GM12878 (cell line): ENCODE measurements around the gene AKAP12. TPM values are rescaled to one million over a fixed set of nuclear protein-coding genes. Genes with fewer than 3 reads are reported as not detected.

Experiments used
- ATAC-seq: fragments of 200-7000 bp; cut with Tn5 transposase; 3 replicates; pipeline ENCODE4 v1.9.1; 2020; ENCODE audit warnings: mild to moderate bottlenecking, moderate library complexity
- BruUV-seq: library from RNA; stranded (reverse); fragments of 400-500 nt; replicated peaks from 2 replicates; lab custom pipeline; 2021; lab: Mats Ljungman, UMichigan
- CTCF ChIA-PET: fragments of 300-600 bp; sonication (Branson Sonifier 250); formaldehyde crosslinking; extraction: SDS; loops from one replicate; lab custom pipeline; 2021; ENCODE audit warnings: inconsistent platforms; lab: Yijun Ruan, JAX
- POLR2A ChIA-PET: fragments of 350-600 bp; formaldehyde crosslinking; extraction: SDS; loops from one replicate; lab custom pipeline; 2021; ENCODE audit warnings: inconsistent platforms; lab: Charles Lee
- RAD21 ChIA-PET: fragments of 300-600 bp; sonication (Branson Sonifier 250); formaldehyde crosslinking; loops from one replicate; lab custom pipeline; 2023; ENCODE audit warnings: antibody characterized with exemption; ENCODE audit not compliant: unreplicated experiment; lab: Charles Lee
- SMC1A ChIA-PET: fragments of 300-600 bp; sonication (Branson Sonifier 250); formaldehyde crosslinking; loops from one replicate; lab custom pipeline; 2023; ENCODE audit not compliant: unreplicated experiment, uncharacterized antibody; lab: Charles Lee
- DNase-seq: peaks from one replicate; pipeline ENCODE4 v3.0.0-alpha.2; 2011; ENCODE audit warnings: low read depth, low spot score
- FAIRE-seq: peaks from 3 replicates; lab custom pipeline; 2011; peaks lifted over from hg19 to GRCh38; lab: Jason Lieb, UNC
- H2AFZ ChIP-seq: 2 replicates; pipeline ENCODE4 v1.6.0; 2011; ENCODE audit warnings: low read depth, low read length, control low read depth; ENCODE audit not compliant: control insufficient read depth
- H3K27ac ChIP-seq: 2 replicates; pipeline ENCODE4 v1.5.1; 2011; ENCODE audit warnings: control low read depth; ENCODE audit not compliant: control insufficient read depth, insufficient read depth
- H3K27me3 ChIP-seq, 2 experiments: replicated peaks in 1 of 2; 2 replicates each; pipeline versions ENCODE4 v1.6.0 to v1.6.1; 2011; ENCODE audit warnings: low read length in 1 of 2; ENCODE audit not compliant: control insufficient read depth in 2 of 2, insufficient read depth in 2 of 2
- H3K36me3 ChIP-seq, 2 experiments: 2 replicates each; pipeline ENCODE4 v1.5.1; 2011; ENCODE audit warnings: low read length in 1 of 2; ENCODE audit not compliant: control insufficient read depth in 2 of 2, insufficient read depth in 2 of 2
- H3K4me1 ChIP-seq: 2 replicates; pipeline ENCODE4 v1.6.1; 2011; ENCODE audit warnings: mild to moderate bottlenecking, low read length, moderate library complexity, mixed read lengths; ENCODE audit not compliant: control insufficient read depth, insufficient read depth
- H3K4me2 ChIP-seq: 2 replicates; pipeline ENCODE4 v1.6.0; 2011; ENCODE audit warnings: control low read depth; ENCODE audit not compliant: control insufficient read depth, insufficient read depth
- H3K4me3 ChIP-seq: fragments of 200-600 bp; sonication (generic); 2 replicates; pipeline ENCODE4 v1.5.1; 2016
- H3K79me2 ChIP-seq: 2 replicates; pipeline ENCODE4 v1.6.0; 2011; ENCODE audit warnings: low read length; ENCODE audit not compliant: control insufficient read depth, insufficient read depth
- H3K9ac ChIP-seq: 2 replicates; pipeline ENCODE4 v1.8.0; 2011; ENCODE audit warnings: low read length, control low read depth, mixed read lengths; ENCODE audit not compliant: control insufficient read depth, insufficient read depth
- H3K9me3 ChIP-seq: replicated peaks from 3 replicates; pipeline ENCODE4 v1.5.1; 2011; ENCODE audit warnings: mild to moderate bottlenecking, low read length; ENCODE audit not compliant: control insufficient read depth, insufficient read depth
- H4K20me1 ChIP-seq: 2 replicates; pipeline ENCODE4 v1.6.0; 2011; ENCODE audit not compliant: control insufficient read depth, insufficient read depth
- JUNB ChIP-seq: IDR thresholded peaks from 2 replicates; pipeline ENCODE4 v1.6.1; 2016; ENCODE audit warnings: antibody characterized with exemption, mild to moderate bottlenecking
- PAX5 ChIP-seq: IDR thresholded peaks from 2 replicates; pipeline ENCODE4 v1.6.1; 2011; ENCODE audit warnings: low read depth, low read length, borderline replicate concordance
- POLR2AphosphoS2 ChIP-seq: IDR thresholded peaks from 2 replicates; pipeline ENCODE4 v1.6.1; 2011; ENCODE audit warnings: low read depth, mild to moderate bottlenecking, low read length, improper control_type of control experiment, moderate library complexity
- RB1 ChIP-seq: fragments of 450-650 bp; formaldehyde crosslinking; IDR thresholded peaks from 2 replicates; pipeline ENCODE4 v1.6.1; 2017; ENCODE audit warnings: mild to moderate bottlenecking, borderline replicate concordance
- SIN3A ChIP-seq: IDR thresholded peaks from 2 replicates; pipeline ENCODE4 v1.6.1; 2012; ENCODE audit warnings: low read depth, low read length, improper control_type of control experiment
- ZNF217 ChIP-seq: fragments of 450-650 bp; IDR thresholded peaks from 2 replicates; pipeline ENCODE4 v1.6.1; 2017; ENCODE audit warnings: antibody characterized with exemption, mild to moderate bottlenecking
- ZNF687 ChIP-seq: fragments of 450-650 bp; IDR thresholded peaks from 2 replicates; pipeline ENCODE4 v1.6.1; 2017; ENCODE audit warnings: mild to moderate bottlenecking, moderate library complexity
- WGBS: methylation state at CpG from one replicate; pipeline ENCODE4 v1.1.6; 2016; ENCODE audit warnings: low lambda C conversion rate; ENCODE audit not compliant: insufficient replicate concordance, insufficient coverage; ENCODE audit errors: missing lambda C conversion rate; 5-methylcytosine and 5-hydroxymethylcytosine counted together
- in situ Hi-C: fragments of 300-500 bp; cut with MboI; formaldehyde crosslinking; loops from 9 replicates; pipeline ENCODE4 v1.14.3; 2018; ENCODE audit warnings: mixed read lengths
- intact Hi-C: fragments of 100-400 bp; cut with micrococcal nuclease; formaldehyde crosslinking; loops from one replicate; pipeline ENCODE4 v1.14.2; 2022; ENCODE audit not compliant: unreplicated experiment
- polyA plus RNA-seq, 11 experiments: library from polyadenylated mRNA; depleted of rRNA in 4 of 11; unstranded in 6 of 11; stranded (reverse) in 5 of 11; fragments of >200 nt; fragmentation: Nextera tagmentation in 4 of 11; fragmentation: Illumina TruSeq in 1 of 11; extraction: Ambion mirVana in 4 of 11; extraction: Trizol in 1 of 11; gene quantifications; 1 replicate in 1 of 11; 2 replicates in 10 of 11; pipeline versions ENCODE4 v1.2.1 to v1.2.3, GENCODE V29; 2011 to 2016; ENCODE audit warnings: inconsistent platforms in 2 of 11, missing spikeins in 2 of 11, low read depth in 1 of 11
- total RNA-seq, 4 experiments: library from RNA; depleted of rRNA in 3 of 4; stranded (reverse); fragments of >200 nt in 3 of 4; fragmentation: Illumina TruSeq in 1 of 4; extraction: Trizol in 1 of 4; gene quantifications; 2 replicates each; pipeline versions ENCODE4 v1.2.1 to v1.2.3, GENCODE V29; 2013 to 2021
- TF ChIP-seq, protein P1 (sequence below): fragments of 450-650 bp; IDR thresholded peaks from 2 replicates; pipeline ENCODE4 v1.6.1; 2017; ENCODE audit warnings: mild to moderate bottlenecking
- TF ChIP-seq, protein P2 (sequence below): fragments of 450-650 bp; IDR thresholded peaks from 2 replicates; pipeline ENCODE4 v1.6.1; 2018; ENCODE audit warnings: mild to moderate bottlenecking, low read depth, moderate library complexity; ENCODE audit not compliant: partially characterized antibody

The AKAP12 gene
- total and polyA plus RNA-seq, 10 of the 15 experiments (the other 5 are each of a cell fraction or from before 2014, with no cell fraction given) = under 0.01 to 0.72 (median 0.06) TPM; not detected in 4

GRCh38 chr6:151211075-151211474 is 28.7 kb upstream of the AKAP12 start:
- no peak overlapping the region for H3K9ac ChIP-seq
- no peak overlapping the region for H2AFZ ChIP-seq
- BruUV-seq = no TSS peak
- H3K27ac ChIP-seq = no peak overlapping the region
- H3K79me2 ChIP-seq = no peaks in the 10 kb centered on the region
- FAIRE-seq (no peak), ATAC-seq (no peak), DNase-seq (no peak)
- no peak overlapping the region for H3K4me2 ChIP-seq
- WGBS = 33% methylated on average over 1 of the region's 1 CpG
- TF ChIP-seq JUNB (no peak), POLR2AphosphoS2 (no peak), ZNF217 (no peak)
- TF ChIP-seq, protein P1, sequence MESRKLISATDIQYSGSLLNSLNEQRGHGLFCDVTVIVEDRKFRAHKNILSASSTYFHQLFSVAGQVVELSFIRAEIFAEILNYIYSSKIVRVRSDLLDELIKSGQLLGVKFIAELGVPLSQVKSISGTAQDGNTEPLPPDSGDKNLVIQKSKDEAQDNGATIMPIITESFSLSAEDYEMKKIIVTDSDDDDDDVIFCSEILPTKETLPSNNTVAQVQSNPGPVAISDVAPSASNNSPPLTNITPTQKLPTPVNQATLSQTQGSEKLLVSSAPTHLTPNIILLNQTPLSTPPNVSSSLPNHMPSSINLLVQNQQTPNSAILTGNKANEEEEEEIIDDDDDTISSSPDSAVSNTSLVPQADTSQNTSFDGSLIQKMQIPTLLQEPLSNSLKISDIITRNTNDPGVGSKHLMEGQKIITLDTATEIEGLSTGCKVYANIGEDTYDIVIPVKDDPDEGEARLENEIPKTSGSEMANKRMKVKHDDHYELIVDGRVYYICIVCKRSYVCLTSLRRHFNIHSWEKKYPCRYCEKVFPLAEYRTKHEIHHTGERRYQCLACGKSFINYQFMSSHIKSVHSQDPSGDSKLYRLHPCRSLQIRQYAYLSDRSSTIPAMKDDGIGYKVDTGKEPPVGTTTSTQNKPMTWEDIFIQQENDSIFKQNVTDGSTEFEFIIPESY = no peak
- POLR2A ChIA-PET = no interaction called here
- intact Hi-C loops = no loop called here
- H3K4me3 ChIP-seq = no peak overlapping the region
- CTCF ChIA-PET = no interaction called here
- no peaks in the 10 kb centered on the region for H4K20me1 ChIP-seq
- SMC1A ChIA-PET = no interaction called here
- RAD21 ChIA-PET = no interaction called here
- H3K4me1 ChIP-seq = no peaks in the 10 kb centered on the region
- no peaks in the 10 kb centered on the region; the same call in 2 of the 3 replicates for H3K9me3 ChIP-seq
- no peaks in the 10 kb centered on the region for H3K27me3 ChIP-seq
- in situ Hi-C loops = no loop called here
- H3K36me3 ChIP-seq = no peaks in the 10 kb centered on the region

GRCh38 chr6:151213352-151213751 is 26.4 kb upstream of the AKAP12 start:
- ATAC-seq = no peak
- H3K4me1 ChIP-seq = no peaks in the 10 kb centered on the region
- H3K9me3 ChIP-seq = no peaks in the 10 kb centered on the region; the same call in 2 of the 3 replicates
- intact Hi-C loops = no loop called here
- BruUV-seq = no TSS peak
- WGBS = 40% methylated on average over 5 of the region's 5 CpGs
- DNase-seq = no peak
- no peak for FAIRE-seq
- no peak overlapping the region for H3K4me3 ChIP-seq
- no peaks in the 10 kb centered on the region for H3K27me3 ChIP-seq
- no peak overlapping the region for H3K27ac ChIP-seq
- no peaks in the 10 kb centered on the region for H3K36me3 ChIP-seq
- no peak overlapping the region for H3K4me2 ChIP-seq
- no peaks in the 10 kb centered on the region for H3K79me2 ChIP-seq
- ChIA-PET CTCF (no interaction called here), POLR2A (no interaction called here), RAD21 (no interaction called here), SMC1A (no interaction called here)
- no peak overlapping the region for H2AFZ ChIP-seq
- H3K9ac ChIP-seq = no peak overlapping the region
- in situ Hi-C loops = no loop called here
- H4K20me1 ChIP-seq = no peaks in the 10 kb centered on the region
- TF ChIP-seq PAX5 (no peak), ZNF687 (no peak), SIN3A (no peak), RB1 (no peak)
- TF ChIP-seq, protein P2, sequence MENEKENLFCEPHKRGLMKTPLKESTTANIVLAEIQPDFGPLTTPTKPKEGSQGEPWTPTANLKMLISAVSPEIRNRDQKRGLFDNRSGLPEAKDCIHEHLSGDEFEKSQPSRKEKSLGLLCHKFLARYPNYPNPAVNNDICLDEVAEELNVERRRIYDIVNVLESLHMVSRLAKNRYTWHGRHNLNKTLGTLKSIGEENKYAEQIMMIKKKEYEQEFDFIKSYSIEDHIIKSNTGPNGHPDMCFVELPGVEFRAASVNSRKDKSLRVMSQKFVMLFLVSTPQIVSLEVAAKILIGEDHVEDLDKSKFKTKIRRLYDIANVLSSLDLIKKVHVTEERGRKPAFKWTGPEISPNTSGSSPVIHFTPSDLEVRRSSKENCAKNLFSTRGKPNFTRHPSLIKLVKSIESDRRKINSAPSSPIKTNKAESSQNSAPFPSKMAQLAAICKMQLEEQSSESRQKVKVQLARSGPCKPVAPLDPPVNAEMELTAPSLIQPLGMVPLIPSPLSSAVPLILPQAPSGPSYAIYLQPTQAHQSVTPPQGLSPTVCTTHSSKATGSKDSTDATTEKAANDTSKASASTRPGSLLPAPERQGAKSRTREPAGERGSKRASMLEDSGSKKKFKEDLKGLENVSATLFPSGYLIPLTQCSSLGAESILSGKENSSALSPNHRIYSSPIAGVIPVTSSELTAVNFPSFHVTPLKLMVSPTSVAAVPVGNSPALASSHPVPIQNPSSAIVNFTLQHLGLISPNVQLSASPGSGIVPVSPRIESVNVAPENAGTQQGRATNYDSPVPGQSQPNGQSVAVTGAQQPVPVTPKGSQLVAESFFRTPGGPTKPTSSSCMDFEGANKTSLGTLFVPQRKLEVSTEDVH = no peak
